SU-DHL-6 (cell line): Measurements from ENCODE around the gene PID1.

Experiments used
- EZH2phosphoT487 ChIP-seq: fragments of 200-600 bp; sonication (generic), shearing (Covaris generic); conservative IDR thresholded peaks from 2 replicates; pipeline ENCODE4 v1.6.1; 2018; ENCODE audit warnings: mild to moderate bottlenecking, antibody characterized with exemption, low read length, moderate library complexity, mixed read lengths
- TF ChIP-seq, protein P1 (sequence below): fragments of 200-600 bp; sonication (generic); IDR thresholded peaks from one replicate; pipeline ENCODE4 v1.5.1; 2017; ENCODE audit warnings: antibody characterized with exemption, mild to moderate bottlenecking, low read length, moderate library complexity; ENCODE audit not compliant: insufficient read depth, poor library complexity, severe bottlenecking

DNA sequence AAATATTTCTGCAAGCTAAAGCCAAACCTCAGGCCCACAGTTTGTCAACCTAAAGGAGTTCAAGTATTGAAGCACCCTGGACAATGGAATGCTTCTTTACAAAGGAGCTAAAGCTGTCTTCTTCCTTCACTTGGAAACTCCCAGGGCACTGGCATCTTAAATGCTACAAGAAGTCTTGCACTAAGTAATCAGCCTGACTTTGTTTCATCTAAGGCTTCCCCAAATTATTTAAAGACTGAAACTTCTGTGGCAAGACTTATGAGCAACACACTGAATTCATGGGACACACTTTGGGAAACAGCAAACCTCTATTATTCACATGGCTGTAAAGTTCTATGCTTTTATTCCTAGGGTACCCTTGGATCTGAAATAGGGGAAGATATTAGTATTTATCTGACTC is 14.7 kb downstream of the PID1 start:
- TF ChIP-seq, protein P1, sequence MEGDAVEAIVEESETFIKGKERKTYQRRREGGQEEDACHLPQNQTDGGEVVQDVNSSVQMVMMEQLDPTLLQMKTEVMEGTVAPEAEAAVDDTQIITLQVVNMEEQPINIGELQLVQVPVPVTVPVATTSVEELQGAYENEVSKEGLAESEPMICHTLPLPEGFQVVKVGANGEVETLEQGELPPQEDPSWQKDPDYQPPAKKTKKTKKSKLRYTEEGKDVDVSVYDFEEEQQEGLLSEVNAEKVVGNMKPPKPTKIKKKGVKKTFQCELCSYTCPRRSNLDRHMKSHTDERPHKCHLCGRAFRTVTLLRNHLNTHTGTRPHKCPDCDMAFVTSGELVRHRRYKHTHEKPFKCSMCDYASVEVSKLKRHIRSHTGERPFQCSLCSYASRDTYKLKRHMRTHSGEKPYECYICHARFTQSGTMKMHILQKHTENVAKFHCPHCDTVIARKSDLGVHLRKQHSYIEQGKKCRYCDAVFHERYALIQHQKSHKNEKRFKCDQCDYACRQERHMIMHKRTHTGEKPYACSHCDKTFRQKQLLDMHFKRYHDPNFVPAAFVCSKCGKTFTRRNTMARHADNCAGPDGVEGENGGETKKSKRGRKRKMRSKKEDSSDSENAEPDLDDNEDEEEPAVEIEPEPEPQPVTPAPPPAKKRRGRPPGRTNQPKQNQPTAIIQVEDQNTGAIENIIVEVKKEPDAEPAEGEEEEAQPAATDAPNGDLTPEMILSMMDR, result no peak
- no peak for TF ChIP-seq EZH2phosphoT487
